HG02938 (cell line): ENCODE results near the gene TMEM52.

Experiments used
- ATAC-seq: cut with Tn5 transposase; IDR thresholded peaks from one replicate; pipeline ENCODE4 v1.9.1; 2021; ENCODE audit warnings: mild to moderate bottlenecking, moderate library complexity; ENCODE audit not compliant: unreplicated experiment

The TMEM52 gene

GRCh38 chr1:1916851-1917251 lies 2.2 kb downstream of the TMEM52 start:
- no peak for ATAC-seq

GRCh38 chr1:1915911-1916840 lies 2.9 kb downstream of the TMEM52 start:
- ATAC-seq, result no peak

- no peak for ATAC-seq
Measured at GRCh38 chr1:1914971-1915692, 3.9 kb downstream of the TMEM52 start, which contains the start of gene CALML6. CALML6 (plus strand) TSS chr1:1915260; CDS start chr1:1915281, 21 bp downstream.

GRCh38 chr1:1914101-1914970 lies 4.7 kb downstream of the TMEM52 start:
- ATAC-seq, result no peak

- no peak for ATAC-seq
Measured at GRCh38 chr1:1911350-1912041, 7.6 kb downstream of the TMEM52 start.

- ATAC-seq, result no peak
Measured at GRCh38 chr1:1910651-1911331, 8.3 kb downstream of the TMEM52 start.

GRCh38 chr1:1910033-1910465 lies 9.0 kb downstream of the TMEM52 start:
- ATAC-seq, result no peak

GRCh38 chr1:1908506-1908791 lies 10.6 kb downstream of the TMEM52 start:
- no peak for ATAC-seq

GRCh38 chr1:1907098-1907736 lies 11.9 kb downstream of the TMEM52 start:
- ATAC-seq, result no peak

DNA sequence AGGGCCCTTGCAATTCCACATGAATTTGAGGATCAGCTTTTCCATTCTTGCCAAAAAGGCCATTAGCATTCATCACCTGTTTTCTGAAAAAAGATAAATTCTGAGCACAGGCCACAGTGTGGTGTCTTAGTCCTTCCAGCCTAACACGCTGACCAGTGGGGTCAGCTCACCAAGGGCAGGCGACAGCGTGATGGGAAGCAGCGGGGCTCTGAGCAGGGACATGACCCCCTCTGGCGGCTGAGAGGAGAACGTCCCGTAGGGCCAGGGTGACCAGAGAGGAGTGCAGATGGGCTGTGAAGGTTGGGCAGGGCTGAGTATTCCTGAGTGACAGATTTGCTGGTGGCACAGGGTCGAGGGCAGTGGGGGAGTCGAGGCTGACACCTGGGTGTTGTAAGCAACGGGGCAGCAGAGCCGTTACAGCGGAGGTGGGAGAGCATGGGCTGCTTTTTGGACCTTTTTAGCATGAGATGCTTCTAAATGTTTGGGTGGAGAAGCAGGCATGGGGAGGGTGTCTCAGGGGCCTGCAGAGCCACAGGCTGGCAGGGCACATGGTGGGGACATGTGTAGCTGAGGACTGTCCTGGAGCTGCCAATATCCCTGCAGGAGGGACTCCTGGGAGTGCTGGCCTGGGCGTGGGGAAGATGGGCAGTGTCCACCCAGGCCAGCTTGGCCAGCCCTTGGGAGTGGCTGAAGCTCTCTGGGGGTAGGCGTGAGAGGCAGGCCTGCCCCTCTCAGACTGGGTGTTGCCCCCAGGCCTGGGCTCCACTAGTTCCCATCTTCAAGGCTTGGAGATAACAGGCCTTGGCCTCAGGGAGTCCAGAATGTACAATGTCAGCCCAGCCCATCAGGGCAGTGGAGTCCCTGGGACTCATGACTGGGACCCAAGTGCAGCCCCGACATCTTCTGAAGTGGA lies 12.6 kb downstream of the TMEM52 start:
- no peak for ATAC-seq

DNA sequence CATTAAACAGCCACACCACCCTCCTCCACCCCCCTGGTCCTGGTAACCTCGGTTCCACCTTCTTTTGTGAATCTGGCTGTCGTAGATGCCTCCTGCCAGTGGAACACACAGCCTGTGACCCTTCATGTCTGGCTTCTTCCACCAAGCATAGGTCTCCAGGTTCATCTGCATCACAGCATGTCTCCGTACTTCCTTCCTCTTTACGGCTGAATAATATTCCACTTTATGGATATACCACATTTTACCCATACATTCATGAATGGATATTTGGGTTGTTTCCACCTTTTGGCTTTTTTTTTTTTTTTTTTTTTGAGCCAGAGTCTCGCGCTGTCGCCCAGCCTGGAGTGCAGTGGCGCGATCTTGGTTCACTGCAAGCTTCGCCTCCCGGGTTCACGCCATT lies 15.9 kb downstream of the TMEM52 start:
- no peak for ATAC-seq

- no peak for ATAC-seq
Measured at GRCh38 chr1:1901641-1902294, 17.3 kb downstream of the TMEM52 start.

DNA sequence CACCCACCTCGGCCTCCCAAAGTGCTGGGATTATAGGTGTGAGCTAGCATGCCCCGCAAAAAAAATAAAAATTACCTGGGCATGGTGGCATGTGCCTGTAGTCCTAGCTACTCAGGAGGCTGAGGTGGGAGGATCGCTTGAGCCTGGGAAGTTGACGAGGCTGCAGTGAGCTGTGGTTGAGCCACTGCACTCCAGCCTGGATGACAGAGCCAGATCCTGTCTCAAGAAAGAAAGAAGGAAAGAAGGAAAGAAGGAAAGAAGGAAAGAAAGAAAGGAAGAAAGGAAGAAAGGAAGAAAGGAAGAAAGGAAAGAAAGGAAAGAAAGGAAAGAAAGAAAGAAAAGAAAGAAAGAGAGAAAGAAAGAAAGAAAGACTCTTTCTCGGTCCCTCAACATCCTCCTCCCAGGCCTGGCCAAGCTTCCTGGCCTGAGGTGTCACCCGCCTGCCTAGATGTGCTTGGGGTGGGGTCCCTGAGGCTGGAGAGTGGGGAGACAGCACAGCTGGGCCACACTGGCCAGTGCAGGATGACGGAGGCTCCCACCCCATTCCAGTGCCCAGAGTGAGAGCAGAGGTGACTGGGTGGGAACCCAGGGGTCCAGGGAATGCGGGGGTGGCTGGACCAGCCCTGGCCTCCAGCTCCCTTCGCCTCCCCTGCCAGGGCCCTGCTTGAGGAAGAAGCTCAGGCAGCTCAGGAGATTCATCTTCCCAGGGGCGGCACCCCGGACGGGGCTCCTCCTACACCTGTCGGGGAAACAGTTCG lies 18.0 kb downstream of the TMEM52 start:
- ATAC-seq, result no peak

- ATAC-seq, result no peak
Measured at GRCh38 chr1:1899967-1900327, 19.1 kb downstream of the TMEM52 start.

DNA sequence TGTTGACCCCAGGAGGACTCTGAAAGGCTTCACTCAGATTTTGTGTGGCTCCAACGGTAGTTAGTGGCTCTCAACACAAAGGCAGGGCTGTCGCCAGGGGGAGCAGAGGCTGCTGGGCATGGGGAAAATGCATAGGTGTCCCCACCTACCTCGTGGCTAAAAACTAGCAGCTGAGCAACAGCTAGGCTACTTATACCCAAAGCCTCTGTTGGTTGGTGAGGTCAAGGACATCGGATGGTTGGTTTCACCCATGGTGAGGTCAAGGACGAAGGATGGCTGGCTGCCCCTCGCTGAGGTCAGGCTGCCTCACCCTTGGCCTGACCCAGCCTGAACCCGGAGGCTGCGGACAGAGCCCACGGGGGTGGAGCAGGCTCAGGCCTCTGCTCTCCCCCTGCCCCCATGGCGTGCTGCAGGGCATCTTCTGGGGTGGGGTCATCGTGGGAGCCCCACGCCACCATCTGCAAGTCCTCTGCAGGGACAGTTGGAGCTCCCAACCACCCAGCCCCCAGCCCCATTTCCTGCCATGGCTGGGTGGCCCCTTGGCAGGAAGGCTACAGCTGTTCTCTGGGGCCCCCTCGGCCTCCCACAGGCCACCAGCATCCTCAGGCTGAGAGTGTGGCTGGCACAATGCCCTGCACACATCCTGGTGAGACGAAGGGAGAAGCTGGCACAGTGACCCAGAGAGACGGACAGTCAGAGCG lies 19.7 kb downstream of the TMEM52 start:
- no peak for ATAC-seq

DNA sequence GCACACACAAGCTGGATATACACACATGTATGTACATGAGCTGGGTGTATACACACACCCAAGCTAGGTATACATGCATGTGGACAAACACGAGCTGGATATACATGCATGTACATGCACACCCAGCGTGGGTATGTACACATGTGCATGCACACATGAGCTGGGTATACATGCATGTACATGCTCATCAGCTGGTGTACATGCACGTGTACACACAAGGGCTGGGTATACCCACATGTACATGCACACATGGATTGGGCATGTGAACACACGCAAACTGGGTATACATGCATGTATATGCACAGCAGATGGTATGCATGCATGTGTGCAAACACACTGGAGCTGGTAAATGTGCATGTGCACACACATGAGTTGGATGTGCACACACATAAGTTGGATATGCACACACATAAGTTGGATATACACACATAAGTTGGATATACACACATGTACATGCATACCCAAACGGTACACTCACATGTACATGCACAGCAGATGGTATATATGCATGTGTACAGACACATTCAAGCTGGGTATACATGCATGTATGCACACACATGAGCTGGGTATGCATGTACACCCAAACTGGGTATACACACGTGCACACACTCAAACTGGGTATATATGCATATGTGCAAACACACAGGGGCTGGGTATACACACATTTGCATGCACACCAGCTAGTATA lies 20.7 kb downstream of the TMEM52 start:
- no peak for ATAC-seq
